RPMI7951 (cell line): ENCODE data around the gene CYP46A1. TPM values are rescaled to one million over a fixed set of nuclear protein-coding genes. Genes with fewer than 3 reads are reported as not detected.
A peak's percentile ranks its signal among the peaks of the same experiment; 100 is the strongest.

Experiments used
- DNase-seq: peaks from one replicate; pipeline ENCODE4 v3.0.0-alpha.2; 2012; ENCODE audit warnings: low read depth
- total RNA-seq: library from RNA; depleted of rRNA; stranded (reverse); fragments of >200 nt; shearing (Covaris generic); gene quantifications from 2 replicates; pipeline ENCODE4 v1.2.3, GENCODE V29; 2014

CYP46A1 gene
- total RNA-seq, 1 experiment from 2014 or later: not detected

- DNase-seq: no peak
Observed at GRCh38 chr14:99673305-99674063, 10.6 kb upstream of the CYP46A1 start.

GRCh38 chr14:99674064-99674650 lies 9.9 kb upstream of the CYP46A1 start:
- DNase-seq: no peak

GRCh38 chr14:99674776-99675381 lies 9.2 kb upstream of the CYP46A1 start:
- no peak for DNase-seq

- no peak for DNase-seq
Observed at GRCh38 chr14:99675382-99675835, 8.7 kb upstream of the CYP46A1 start.

GRCh38 chr14:99675951-99676350 lies 8.1 kb upstream of the CYP46A1 start:
- no peak for DNase-seq

GRCh38 chr14:99676657-99677056 lies 7.4 kb upstream of the CYP46A1 start:
- DNase-seq: no peak

GRCh38 chr14:99677231-99678140 lies 6.6 kb upstream of the CYP46A1 start:
- no peak for DNase-seq

GRCh38 chr14:99678198-99678597 lies 5.9 kb upstream of the CYP46A1 start:
- DNase-seq: no peak

GRCh38 chr14:99679111-99679510 lies 5.0 kb upstream of the CYP46A1 start:
- no peak for DNase-seq

- DNase-seq: no peak
Observed at GRCh38 chr14:99679543-99679942, 4.6 kb upstream of the CYP46A1 start.

GRCh38 chr14:99679996-99680395 lies 4.1 kb upstream of the CYP46A1 start:
- DNase-seq: no peak

GRCh38 chr14:99681101-99681831 lies 2.8 kb upstream of the CYP46A1 start:
- no peak for DNase-seq

GRCh38 chr14:99681832-99682148 lies 2.3 kb upstream of the CYP46A1 start:
- DNase-seq: no peak

- DNase-seq: peak; percentile 51
Observed at GRCh38 chr14:99682809-99683618, 1.1 kb upstream of the CYP46A1 start.

- no peak for DNase-seq
Observed at GRCh38 chr14:99684410-99684934, 374 bp downstream of the CYP46A1 start.

- DNase-seq: no peak
Observed at GRCh38 chr14:99685151-99685591, 1.1 kb downstream of the CYP46A1 start.

GRCh38 chr14:99685596-99685995 lies 1.5 kb downstream of the CYP46A1 start:
- no peak for DNase-seq

GRCh38 chr14:99686557-99687283 lies 2.6 kb downstream of the CYP46A1 start:
- no peak for DNase-seq
